DND-41 (cell line): ENCODE measurements around the gene MTFR1L.

Source experiments
- ATAC-seq: fragments of 200-7000 bp; cut with Tn5 transposase; 3 replicates; pipeline ENCODE4 v1.9.1; 2021; ENCODE audit warnings: low read depth; ENCODE audit not compliant: insufficient read depth
- DNase-seq: peaks from one replicate; pipeline ENCODE4 v3.0.0-alpha.2; 2020
- H2AFZ ChIP-seq: 2 replicates; pipeline ENCODE4 v1.6.0; 2012; ENCODE audit warnings: low read depth, low read length
- H3K27ac ChIP-seq: 2 replicates; pipeline ENCODE4 v1.5.1; 2012; ENCODE audit warnings: low read length, inconsistent platforms
- H3K27me3 ChIP-seq: fragments of 200-600 bp; sonication (generic); 2 replicates; pipeline ENCODE4 v1.6.0; 2012; ENCODE audit warnings: low read length, mild to moderate bottlenecking, inconsistent platforms; ENCODE audit not compliant: insufficient read depth, poor library complexity
- H3K36me3 ChIP-seq: 2 replicates; pipeline ENCODE4 v1.5.1; 2012; ENCODE audit warnings: low read length, inconsistent platforms; ENCODE audit not compliant: insufficient read depth
- H3K4me1 ChIP-seq: 2 replicates; pipeline ENCODE4 v1.5.1; 2012; ENCODE audit warnings: mild to moderate bottlenecking, low read length; ENCODE audit not compliant: insufficient read depth
- H3K4me2 ChIP-seq: 2 replicates; pipeline ENCODE4 v1.6.0; 2012; ENCODE audit warnings: mild to moderate bottlenecking, moderate library complexity, low read length, inconsistent platforms; ENCODE audit not compliant: insufficient read depth
- H3K4me3 ChIP-seq, 2 experiments: fragments of 200-600 bp in 1 of 2; shearing (Covaris generic) in 1 of 2; 2 replicates each; pipeline ENCODE4 v1.5.1; 2012 to 2016; ENCODE audit warnings: inconsistent platforms in 2 of 2, low read length in 2 of 2, mild to moderate bottlenecking in 2 of 2, low read depth in 1 of 2, moderate library complexity in 1 of 2
- H3K79me2 ChIP-seq: 2 replicates; pipeline ENCODE4 v1.6.0; 2012; ENCODE audit warnings: low read length, inconsistent platforms; ENCODE audit not compliant: insufficient read depth
- H3K9ac ChIP-seq: 2 replicates; pipeline ENCODE4 v1.6.0; 2012; ENCODE audit warnings: low read depth, mild to moderate bottlenecking, inconsistent platforms, low read length, moderate library complexity
- H3K9me3 ChIP-seq: 2 replicates; pipeline ENCODE4 v1.5.1; 2012; ENCODE audit warnings: low read length, moderate library complexity, mild to moderate bottlenecking, inconsistent platforms; ENCODE audit not compliant: insufficient read depth, severe bottlenecking
- H4K20me1 ChIP-seq: 2 replicates; pipeline ENCODE4 v1.6.0; 2012; ENCODE audit warnings: low read length; ENCODE audit not compliant: insufficient read depth
- EZH2 ChIP-seq: IDR thresholded peaks from 3 replicates; pipeline ENCODE4 v1.6.1; 2012; ENCODE audit warnings: borderline replicate concordance, low read depth, mild to moderate bottlenecking, moderate library complexity, low read length, inconsistent platforms; ENCODE audit not compliant: severe bottlenecking
- TF ChIP-seq, protein P1 (sequence below): IDR thresholded peaks from 2 replicates; pipeline ENCODE4 v1.5.1; 2012; ENCODE audit warnings: borderline replicate concordance, low read length, moderate library complexity, mild to moderate bottlenecking; ENCODE audit not compliant: poor library complexity, severe bottlenecking; ENCODE audit errors: extremely low read depth

The MTFR1L gene

DNA sequence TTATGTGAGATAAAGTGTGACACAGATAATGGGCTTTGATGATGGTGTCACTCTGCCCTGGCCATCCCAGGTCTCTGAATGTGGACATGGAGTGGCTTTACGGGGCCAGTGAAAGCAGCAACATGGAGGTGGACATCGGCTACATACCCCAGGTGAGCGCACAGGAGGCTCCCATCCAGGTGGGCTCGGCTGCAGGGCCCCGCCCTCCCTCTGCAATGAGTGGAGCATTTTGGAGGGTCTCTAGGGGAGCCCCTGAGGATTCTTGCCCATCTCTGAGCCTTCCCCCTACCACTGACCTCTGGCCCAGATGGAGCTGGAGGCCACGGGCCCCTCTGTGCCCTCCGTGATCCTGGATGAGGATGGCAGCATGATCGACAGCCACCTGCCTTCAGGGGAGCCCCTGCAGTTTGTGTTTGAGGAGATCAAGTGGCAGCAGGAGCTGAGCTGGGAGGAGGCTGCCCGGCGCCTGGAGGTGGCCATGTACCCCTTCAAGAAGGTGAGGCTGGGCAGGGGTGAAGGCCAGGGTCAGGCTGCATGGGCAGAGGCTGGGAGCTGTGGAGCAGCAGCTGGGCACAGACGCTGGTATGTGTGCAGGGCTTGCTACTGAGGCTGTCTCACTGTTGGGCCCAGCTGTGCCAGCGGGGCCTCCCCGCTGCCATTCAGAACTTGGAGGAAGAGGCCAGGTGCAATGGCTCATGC, 8.2 kb upstream of the MTFR1L start:
- Histone ChIP-seq H3K9me3 (no peaks in the 10 kb centered on the region), H3K9ac (no peak overlapping the region), H3K27me3 (no peaks in the 10 kb centered on the region), H3K79me2 (no peaks in the 10 kb centered on the region), H3K27ac (no peak overlapping the region), H4K20me1 (peaks cover 8% of the 10 kb centered on the region), H2AFZ (no peak overlapping the region), H3K4me1 (peaks cover 3% of the 10 kb centered on the region), H3K4me2 (no peak overlapping the region), H3K36me3 (no peaks in the 10 kb centered on the region), H3K4me3 (no peak overlapping the region)
- no peak for ATAC-seq
- no peak for DNase-seq
- no peak for TF ChIP-seq EZH2
- TF ChIP-seq, protein P1, sequence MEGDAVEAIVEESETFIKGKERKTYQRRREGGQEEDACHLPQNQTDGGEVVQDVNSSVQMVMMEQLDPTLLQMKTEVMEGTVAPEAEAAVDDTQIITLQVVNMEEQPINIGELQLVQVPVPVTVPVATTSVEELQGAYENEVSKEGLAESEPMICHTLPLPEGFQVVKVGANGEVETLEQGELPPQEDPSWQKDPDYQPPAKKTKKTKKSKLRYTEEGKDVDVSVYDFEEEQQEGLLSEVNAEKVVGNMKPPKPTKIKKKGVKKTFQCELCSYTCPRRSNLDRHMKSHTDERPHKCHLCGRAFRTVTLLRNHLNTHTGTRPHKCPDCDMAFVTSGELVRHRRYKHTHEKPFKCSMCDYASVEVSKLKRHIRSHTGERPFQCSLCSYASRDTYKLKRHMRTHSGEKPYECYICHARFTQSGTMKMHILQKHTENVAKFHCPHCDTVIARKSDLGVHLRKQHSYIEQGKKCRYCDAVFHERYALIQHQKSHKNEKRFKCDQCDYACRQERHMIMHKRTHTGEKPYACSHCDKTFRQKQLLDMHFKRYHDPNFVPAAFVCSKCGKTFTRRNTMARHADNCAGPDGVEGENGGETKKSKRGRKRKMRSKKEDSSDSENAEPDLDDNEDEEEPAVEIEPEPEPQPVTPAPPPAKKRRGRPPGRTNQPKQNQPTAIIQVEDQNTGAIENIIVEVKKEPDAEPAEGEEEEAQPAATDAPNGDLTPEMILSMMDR: no peak

DNA sequence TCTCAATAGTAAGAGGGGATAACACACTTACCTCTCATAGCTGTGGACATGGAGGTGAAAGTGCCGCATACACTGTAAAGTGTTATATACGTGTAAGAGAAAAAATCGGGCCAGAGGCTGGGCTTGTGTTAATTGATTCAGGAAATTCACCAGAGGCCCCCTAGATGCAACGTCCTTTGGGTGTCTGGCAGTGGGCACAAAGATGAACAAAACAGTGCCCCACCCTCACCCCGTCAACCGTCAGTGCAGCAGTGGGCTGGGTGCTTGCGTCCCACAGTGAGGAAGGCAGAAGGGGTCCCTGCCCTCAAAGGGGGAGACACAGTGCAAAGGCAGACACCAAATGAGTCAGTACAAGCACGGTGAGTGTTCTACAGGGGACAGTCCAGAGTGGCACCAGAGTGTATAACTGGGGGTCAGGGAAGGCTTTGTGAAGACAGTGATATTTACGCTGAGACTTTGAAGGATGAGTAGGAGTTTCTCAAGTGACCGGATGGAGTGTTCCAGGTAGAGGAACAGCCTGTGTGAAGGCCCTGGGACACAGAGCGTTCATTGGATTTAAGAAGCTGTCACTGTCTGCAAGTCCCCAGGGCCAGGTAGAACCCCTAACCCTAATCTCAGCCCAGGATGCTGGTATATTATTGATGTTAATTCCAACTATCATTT, 6.6 kb upstream of the MTFR1L start:
- H3K27ac ChIP-seq: no peak overlapping the region
- ATAC-seq (no peak), DNase-seq (no peak)
- TF ChIP-seq EZH2: no peak
- TF ChIP-seq, protein P1: no peak
- H2AFZ ChIP-seq: no peak overlapping the region
- H3K4me3 ChIP-seq: no peak overlapping the region
- H3K27me3 ChIP-seq: no peaks in the 10 kb centered on the region
- H3K4me1 ChIP-seq: peaks cover 3% of the 10 kb centered on the region
- no peaks in the 10 kb centered on the region for H3K9me3 ChIP-seq
- H4K20me1 ChIP-seq: peaks cover 8% of the 10 kb centered on the region
- H3K9ac ChIP-seq: no peak overlapping the region
- H3K79me2 ChIP-seq: no peaks in the 10 kb centered on the region
- no peaks in the 10 kb centered on the region for H3K36me3 ChIP-seq
- H3K4me2 ChIP-seq: no peak overlapping the region

DNA sequence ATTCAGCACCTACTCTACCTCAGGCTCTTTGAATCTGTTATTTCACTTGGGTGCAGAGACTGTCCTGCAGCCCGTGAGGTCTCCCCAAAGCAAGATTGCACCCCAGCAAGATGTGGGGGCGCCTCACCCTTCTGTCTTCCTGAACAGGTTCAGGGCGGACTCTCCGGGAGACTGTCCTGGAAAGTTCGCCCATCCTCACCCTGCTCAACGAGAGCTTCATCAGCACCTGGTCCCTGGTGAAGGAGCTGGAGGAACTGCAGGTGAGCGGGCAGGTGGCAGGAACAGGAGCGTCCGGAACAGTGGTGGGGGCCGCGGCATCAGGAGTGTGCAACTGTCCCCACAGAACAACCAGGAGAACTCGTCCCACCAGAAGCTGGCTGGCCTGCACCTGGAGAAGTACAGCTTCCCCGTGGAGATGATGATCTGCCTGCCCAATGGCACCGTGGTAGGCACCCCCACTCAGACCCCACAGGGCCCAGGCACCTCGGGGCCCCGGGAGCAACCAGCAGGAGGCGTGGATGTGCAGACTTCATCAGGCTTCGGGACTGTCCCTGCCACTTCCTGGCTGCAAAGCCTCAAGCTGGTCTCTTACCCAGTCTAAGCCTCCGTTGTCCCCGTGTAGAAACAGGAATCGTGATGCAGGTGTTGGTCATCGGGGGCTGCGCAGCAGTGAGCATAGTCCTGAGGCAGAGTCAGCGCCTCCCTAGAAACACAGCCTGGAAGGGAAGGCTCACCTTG, 5.9 kb upstream of the MTFR1L start:
- TF ChIP-seq, protein P1: peak; percentile 28
- TF ChIP-seq EZH2: no peak
- Histone ChIP-seq H3K27me3 (no peaks in the 10 kb centered on the region), H3K27ac (no peak overlapping the region), H3K9me3 (no peaks in the 10 kb centered on the region), H3K4me2 (no peak overlapping the region), H3K36me3 (no peaks in the 10 kb centered on the region), H3K9ac (no peak overlapping the region), H4K20me1 (peaks cover 6% of the 10 kb centered on the region), H3K4me3 (no peak overlapping the region), H3K4me1 (peaks cover 9% of the 10 kb centered on the region), H3K79me2 (no peaks in the 10 kb centered on the region), H2AFZ (no peak overlapping the region)
- ATAC-seq (no peak), DNase-seq (no peak)
